ENCODE results near the gene YPEL1. TPM values are rescaled to one million over a fixed set of nuclear protein-coding genes. Genes with fewer than 3 reads are reported as not detected.

YPEL1 gene
- total and polyA plus RNA-seq, 2 of the 13 experiments (the other 11 are each of a cell fraction or from before 2014, with no cell fraction given): 0.33 to 2.5 TPM

DNA sequence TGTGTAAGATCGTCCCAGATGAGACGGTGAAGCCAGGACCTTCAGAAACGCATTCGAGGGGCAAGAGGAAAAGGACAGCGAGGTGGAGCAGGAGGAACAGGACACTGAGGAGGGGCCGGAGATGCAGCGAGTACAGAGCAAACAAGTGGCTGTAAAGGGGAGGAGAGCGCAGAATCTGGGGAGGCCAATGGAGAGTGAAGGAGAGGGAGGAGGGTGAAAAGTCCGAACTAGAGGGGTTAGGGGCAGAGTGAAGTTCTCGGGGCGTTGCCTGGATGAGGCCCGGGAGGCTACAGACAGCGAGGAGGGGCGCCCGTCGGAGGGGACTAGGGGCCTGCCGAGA, 78.6 kb downstream of the YPEL1 start (continued):
- TF ChIP-seq TBX2 (CRISPR knock-in tag; IDR thresholded peaks at IDR 0.05; ENCODE audit: borderline replicate concordance) (no peak), ZNF724P (CRISPR knock-in tag; IDR thresholded peaks at IDR 0.05; ENCODE audit: borderline replicate concordance) (no peak), HNRNPK (IDR thresholded peaks at IDR 0.05; ENCODE audit: low read depth, low read length, poor library complexity, severe bottlenecking) (no peak), RBM22 (optimal IDR thresholded peaks at IDR 0.05; ENCODE audit: low read length) (peak; percentile 57), ERF (CRISPR knock-in tag; IDR thresholded peaks at IDR 0.05) (no peak), TBX3 (IDR thresholded peaks at IDR 0.05; ENCODE audit: borderline replicate concordance) (no peak), ATAD3A (CRISPR knock-in tag; IDR thresholded peaks at IDR 0.05) (no peak)
- TF ChIP-seq, protein P1, sequence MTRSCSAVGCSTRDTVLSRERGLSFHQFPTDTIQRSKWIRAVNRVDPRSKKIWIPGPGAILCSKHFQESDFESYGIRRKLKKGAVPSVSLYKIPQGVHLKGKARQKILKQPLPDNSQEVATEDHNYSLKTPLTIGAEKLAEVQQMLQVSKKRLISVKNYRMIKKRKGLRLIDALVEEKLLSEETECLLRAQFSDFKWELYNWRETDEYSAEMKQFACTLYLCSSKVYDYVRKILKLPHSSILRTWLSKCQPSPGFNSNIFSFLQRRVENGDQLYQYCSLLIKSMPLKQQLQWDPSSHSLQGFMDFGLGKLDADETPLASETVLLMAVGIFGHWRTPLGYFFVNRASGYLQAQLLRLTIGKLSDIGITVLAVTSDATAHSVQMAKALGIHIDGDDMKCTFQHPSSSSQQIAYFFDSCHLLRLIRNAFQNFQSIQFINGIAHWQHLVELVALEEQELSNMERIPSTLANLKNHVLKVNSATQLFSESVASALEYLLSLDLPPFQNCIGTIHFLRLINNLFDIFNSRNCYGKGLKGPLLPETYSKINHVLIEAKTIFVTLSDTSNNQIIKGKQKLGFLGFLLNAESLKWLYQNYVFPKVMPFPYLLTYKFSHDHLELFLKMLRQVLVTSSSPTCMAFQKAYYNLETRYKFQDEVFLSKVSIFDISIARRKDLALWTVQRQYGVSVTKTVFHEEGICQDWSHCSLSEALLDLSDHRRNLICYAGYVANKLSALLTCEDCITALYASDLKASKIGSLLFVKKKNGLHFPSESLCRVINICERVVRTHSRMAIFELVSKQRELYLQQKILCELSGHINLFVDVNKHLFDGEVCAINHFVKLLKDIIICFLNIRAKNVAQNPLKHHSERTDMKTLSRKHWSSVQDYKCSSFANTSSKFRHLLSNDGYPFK (CRISPR knock-in tag; IDR thresholded peaks at IDR 0.05; ENCODE audit: borderline replicate concordance): no peak
- TF ChIP-seq, protein P2, sequence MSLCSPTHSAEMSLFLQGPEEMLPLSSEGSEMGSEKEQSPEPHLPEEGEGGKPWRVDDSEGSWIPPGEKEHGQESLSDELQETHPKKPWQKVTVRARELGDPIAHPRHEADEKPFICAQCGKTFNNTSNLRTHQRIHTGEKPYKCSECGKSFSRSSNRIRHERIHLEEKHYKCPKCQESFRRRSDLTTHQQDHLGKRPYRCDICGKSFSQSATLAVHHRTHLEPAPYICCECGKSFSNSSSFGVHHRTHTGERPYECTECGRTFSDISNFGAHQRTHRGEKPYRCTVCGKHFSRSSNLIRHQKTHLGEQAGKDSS (CRISPR knock-in tag; IDR thresholded peaks at IDR 0.05; ENCODE audit: borderline replicate concordance, low read depth): no peak

Data from HepG2 (cell line).